NCI-H82 treated with DMSO at 0.1 percent for 48 hours (cell line): ENCODE measurements around the gene TEKT1.
"Not testable (repeated sequence)": the region's sequence is repeated elsewhere in the genome, so short reads cannot be mapped to it uniquely, and the experiment has no call there.

Experiments used
- DNase-seq: peaks from one replicate; lab custom pipeline; 2025; ENCODE audit not compliant: unreplicated experiment; lab: John Stamatoyannopoulos, UW

TEKT1 gene

DNA sequence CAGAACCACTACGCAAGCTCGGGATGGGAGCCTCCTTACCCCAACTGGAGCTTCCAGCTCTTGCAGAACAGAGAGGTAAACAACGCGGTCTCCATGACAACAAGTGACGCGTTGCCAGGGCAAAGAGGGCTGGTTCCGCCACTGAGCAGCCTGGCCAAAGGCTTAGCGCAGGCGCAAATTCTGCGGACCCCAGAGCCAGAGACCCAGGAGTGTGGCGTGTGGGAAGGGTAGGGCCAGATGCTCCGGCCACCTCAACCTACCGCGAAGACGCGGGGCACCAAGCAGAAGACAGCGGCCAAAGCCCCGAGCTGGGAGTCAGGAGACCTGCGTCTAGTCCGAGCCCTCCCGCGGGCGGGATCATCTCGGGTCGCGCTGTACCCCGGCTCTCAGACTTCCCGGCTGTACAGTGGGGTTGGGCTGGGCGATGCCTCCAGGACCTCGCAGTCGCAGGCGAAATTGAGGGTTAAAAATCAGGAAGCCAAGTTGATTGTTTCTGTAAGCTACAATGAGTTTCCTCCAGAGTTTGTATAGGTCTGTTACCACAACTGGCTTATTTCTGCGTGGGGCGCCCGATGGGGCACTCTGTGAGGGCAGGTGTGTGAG is at the start of gene TEKT1:
TEKT1 (minus strand) TSS at position 69 of the 603 bp plus-strand sequence. CDS start 1,353 bp downstream, outside the sequence.
- DNase-seq = peak; percentile 5

GRCh38 chr17:6879221-6879975 is 47.9 kb upstream of the TEKT1 start:
- DNase-seq = not testable (repeated sequence)

- not testable (repeated sequence) for DNase-seq
Observed at GRCh38 chr17:6875276-6875675, 43.7 kb upstream of the TEKT1 start.

GRCh38 chr17:6872936-6873335 is 41.4 kb upstream of the TEKT1 start:
- no peak for DNase-seq

DNA sequence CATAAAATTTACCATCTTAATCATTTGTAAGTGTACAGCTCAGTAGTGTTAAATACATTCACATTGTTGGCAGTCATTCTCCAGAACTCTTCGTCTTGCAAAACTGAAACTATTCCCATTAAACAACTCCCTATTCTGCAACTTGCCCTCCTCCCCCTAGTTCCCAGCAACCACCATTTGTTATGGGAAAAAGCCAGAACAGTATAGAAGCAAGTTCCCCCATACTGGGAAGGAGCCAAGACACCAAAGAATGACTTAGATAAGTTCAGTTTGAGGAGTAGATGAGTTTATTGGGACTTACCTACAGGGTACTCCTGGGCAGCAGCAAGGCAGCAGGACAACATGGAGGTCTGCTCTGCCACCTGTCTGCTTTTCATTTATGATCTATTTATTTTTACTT is 39.3 kb upstream of the TEKT1 start:
- DNase-seq = no peak

GRCh38 chr17:6868582-6868981 is 37.1 kb upstream of the TEKT1 start:
- no peak for DNase-seq

GRCh38 chr17:6867849-6868248 is 36.3 kb upstream of the TEKT1 start:
- no peak for DNase-seq

DNA sequence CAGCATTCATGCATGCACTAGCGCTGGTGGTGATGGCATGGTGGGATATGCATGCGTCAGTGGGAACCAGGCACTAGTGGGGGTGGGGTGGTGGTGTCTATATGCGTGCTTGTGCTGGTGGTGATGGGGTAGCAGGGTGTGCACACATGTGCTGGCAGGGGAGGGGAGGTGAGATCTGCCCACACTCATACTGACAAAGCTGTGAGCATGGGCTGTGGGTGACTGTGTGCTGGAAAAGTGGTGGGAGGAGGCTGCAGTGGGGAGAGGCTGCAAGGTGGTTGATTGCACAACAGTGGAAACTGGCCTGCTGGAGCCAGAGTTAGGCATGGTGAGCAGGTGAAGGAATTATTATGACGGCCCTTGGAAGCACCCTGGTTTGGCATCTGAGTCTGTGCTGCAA is 31.3 kb upstream of the TEKT1 start:
- DNase-seq = no peak

- no peak for DNase-seq
Observed at GRCh38 chr17:6862122-6862521, 30.6 kb upstream of the TEKT1 start.

GRCh38 chr17:6857904-6858303 is 26.4 kb upstream of the TEKT1 start:
- DNase-seq = no peak

DNA sequence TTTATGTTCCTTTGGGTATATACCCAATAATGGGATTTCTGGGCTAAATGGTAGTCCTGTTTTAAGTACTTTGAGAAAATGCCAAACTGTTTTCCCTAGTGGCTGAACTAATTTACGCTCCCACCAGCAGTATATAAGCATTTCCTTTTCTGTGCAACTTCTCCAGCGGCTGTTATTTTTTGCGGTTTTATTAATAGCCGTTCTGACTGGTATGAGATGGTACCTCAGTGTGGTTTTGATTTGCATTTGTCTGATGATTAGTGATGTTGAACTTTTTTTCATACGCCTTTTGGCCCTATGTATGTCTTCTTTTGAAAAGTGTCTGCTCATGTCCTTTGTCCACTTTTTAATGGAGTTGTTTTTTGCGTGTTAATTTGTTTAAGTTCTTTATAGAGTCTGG is 25.8 kb upstream of the TEKT1 start:
- DNase-seq = no peak

DNA sequence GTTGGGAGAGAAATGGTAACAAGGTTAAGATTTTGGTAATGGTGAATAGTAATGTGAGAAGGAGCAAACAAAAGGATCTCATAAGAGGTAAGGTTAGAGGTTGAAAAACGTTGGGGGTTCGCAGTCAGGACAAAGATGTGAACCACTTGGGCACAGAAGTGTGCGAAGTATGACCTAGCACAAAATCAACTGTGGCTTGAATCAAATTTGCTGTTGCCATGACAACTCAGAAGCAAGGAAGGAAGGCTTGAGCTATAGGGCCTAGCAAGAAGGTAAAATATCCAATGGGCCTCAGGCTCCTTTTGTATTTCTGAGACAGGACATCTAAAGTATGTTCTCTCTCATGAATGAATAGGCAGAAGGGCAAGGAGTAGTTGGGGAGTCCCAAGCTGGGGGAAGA is 24.5 kb upstream of the TEKT1 start:
- no peak for DNase-seq

DNA sequence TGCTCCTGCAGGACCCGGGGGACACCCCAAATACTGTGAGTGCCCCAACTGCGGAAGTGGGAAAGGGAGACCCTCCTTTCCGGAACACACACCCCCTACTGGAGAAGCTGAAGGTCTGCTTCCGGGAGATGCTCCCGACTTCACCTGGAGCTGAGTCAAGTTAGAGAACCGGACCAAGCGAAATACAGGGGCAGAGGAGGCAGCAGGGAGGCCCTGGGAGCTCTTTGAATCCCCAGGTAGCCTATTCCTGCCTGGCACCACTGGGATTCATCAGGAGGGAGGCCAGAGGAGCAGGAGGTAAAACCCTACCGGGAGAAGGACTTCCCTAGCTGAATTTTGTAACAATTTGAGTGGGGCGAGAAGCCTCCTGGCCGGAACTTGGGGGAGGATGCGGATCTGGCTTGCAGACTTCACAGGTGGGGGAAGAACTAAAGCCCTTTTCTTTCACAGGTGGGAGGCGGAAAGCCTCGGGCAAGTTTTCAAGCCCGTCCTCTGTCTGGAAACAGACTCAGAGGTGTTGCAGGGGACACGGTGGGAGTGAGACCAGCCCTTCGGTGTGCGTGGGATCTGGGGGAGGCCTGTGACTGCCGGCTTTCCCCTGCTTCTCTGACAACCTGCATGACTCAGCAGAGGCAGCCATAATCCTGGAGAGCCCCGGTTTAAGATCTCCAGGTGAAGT is 22.4 kb upstream of the TEKT1 start:
- no peak for DNase-seq

- DNase-seq = not testable (repeated sequence)
Observed at GRCh38 chr17:6848545-6849179, 17.1 kb upstream of the TEKT1 start.

DNA sequence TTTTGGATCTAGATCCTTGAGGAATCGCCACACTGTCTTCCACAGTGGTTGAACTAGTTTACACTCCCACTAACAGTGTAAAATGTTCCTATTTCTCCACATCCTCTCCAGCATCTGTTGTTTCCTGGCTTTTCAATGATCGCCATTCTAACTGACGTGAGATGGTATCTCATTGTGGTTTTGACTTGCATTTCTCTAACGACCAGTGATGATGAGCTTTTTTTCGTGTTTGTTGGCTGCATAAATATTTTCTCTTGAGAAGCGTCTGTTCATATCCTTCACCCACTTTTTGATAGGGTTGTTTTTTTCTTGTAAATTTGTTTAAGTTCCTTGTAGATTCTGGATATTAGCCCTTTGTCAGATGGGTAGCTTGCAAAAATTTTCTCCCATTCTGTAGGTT is 14.6 kb upstream of the TEKT1 start:
- DNase-seq = not testable (repeated sequence)

DNA sequence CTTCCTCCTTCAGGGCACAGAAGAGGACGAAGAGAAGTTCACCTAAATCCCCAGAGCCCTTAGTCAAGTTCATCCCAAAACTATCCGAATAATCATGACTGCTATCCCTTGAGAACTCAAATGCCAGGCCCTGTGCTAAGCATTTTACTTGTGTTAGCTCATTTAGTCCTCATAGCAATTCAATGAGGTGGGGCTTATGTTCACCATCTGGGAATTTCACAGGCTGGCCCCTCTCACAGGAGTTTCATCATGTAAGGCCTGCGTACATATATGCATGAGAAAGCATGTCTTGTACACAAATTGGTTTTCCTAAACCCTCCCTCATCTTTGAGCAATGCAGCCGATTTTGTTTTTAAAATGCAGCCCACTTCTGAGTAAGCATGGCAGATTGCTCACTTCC is 12.9 kb upstream of the TEKT1 start:
- not testable (repeated sequence) for DNase-seq

GRCh38 chr17:6843241-6843880 is 11.8 kb upstream of the TEKT1 start:
- peak; percentile 25 for DNase-seq

DNA sequence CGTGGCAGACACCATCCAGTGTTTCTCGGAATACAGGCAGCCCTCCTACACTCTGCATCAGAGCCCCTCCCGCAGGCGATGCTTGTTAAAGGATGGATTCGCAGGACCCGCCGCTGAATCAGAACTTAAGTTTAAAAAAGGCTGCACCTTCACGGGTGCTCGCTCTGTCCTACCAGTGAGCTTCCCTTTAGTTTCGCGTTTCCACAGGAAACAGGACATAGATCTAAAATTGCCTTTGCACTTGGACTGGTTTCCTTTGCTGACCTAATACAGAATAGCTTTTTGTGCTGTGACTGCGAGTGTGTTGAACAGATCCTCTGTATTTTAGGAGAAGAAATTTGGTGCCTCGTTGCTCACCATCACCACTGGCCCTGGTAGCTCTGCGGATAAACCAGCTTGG is 10.2 kb upstream of the TEKT1 start:
- not testable (repeated sequence) for DNase-seq

- DNase-seq = no peak
Observed at GRCh38 chr17:6830383-6830986, 1.0 kb downstream of the TEKT1 start.

DNA sequence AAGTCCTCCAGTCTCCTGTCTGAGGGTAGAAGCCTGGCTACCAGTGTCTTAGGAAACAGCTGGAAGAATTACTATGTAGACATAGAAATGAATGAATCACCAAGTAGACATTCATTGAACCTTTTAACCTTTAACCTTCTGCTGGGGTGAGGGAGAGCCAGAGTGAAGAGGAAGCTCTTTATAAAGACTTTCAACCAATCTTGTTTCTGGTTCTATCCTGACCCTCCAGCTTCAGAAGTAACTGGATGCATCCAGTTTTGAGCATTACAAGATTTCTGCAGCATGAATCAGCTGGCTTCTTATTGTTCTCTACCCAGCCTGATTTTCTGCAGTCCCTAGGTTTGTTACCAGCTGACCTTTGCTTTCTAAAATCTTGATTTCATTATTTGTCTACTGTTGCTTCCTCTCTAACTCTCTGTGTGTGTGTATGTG is 8.5 kb downstream of the TEKT1 start:
- no peak for DNase-seq

GRCh38 chr17:6818938-6819337 is 12.6 kb downstream of the TEKT1 start:
- DNase-seq = no peak
